Mammary epithelial cell (primary cell): ENCODE results near the gene RCCD1.

ENCODE experiments used
- CTCF ChIP-seq, 2 donors: IDR thresholded peaks in 1 of 2; conservative IDR thresholded peaks in 1 of 2; 2 replicates each; pipeline ENCODE4 v1.5.1; 2011 to 2012; ENCODE audit warnings: inconsistent platforms in 2 of 2, low read length in 2 of 2, mild to moderate bottlenecking in 2 of 2, control low read depth in 1 of 2, low read depth in 1 of 2; ENCODE audit not compliant: insufficient read depth in 1 of 2; ENCODE audit errors: extremely low read depth in 1 of 2
- EZH2 ChIP-seq: IDR thresholded peaks from 2 replicates; pipeline ENCODE4 v1.6.1; 2012; ENCODE audit warnings: low read length, inconsistent platforms, borderline replicate concordance

- TF ChIP-seq CTCF (conservative IDR thresholded peaks at IDR 0.05 in 1 of 2, IDR thresholded peaks at IDR 0.05 in 1 of 2; ENCODE audit: extremely low read depth in 1 of 2, insufficient read depth in 1 of 2, low read depth in 1 of 2, low read length in 2 of 2) (no peak), EZH2 (no peak)
These were observed 44.0 kb upstream of the RCCD1 start for GRCh38 chr15:90910441-90911301.
